NCI-H1694 (cell line): ENCODE data around the gene NME8.
"Not testable (repeated sequence)": the region's sequence is repeated elsewhere in the genome, so short reads cannot be mapped to it uniquely, and the experiment has no call there.

Experiments
- DNase-seq: peaks from one replicate; lab custom pipeline; 2025; lab: John Stamatoyannopoulos, UW

NME8 gene

GRCh38 chr7:37848297-37848696 is at the start of gene NME8:
NME8 (plus strand) TSS chr7:37848597; CDS start chr7:37850267, 1,670 bp downstream.
- DNase-seq = no peak

GRCh38 chr7:37806152-37806551 is 42.2 kb upstream of the NME8 start:
- DNase-seq = no peak

GRCh38 chr7:37812161-37812580 is 36.2 kb upstream of the NME8 start:
- DNase-seq = not testable (repeated sequence)

- peak; percentile 7 for DNase-seq
Observed at GRCh38 chr7:37815671-37816371, 32.6 kb upstream of the NME8 start.

- no peak for DNase-seq
Observed at GRCh38 chr7:37816922-37817590, 31.3 kb upstream of the NME8 start.

- no peak for DNase-seq
Observed at GRCh38 chr7:37817591-37817960, 30.8 kb upstream of the NME8 start.

GRCh38 chr7:37817996-37818720 is 30.2 kb upstream of the NME8 start:
- DNase-seq = no peak

GRCh38 chr7:37820708-37821468 is 27.5 kb upstream of the NME8 start:
- no peak for DNase-seq

- DNase-seq = no peak
Observed at GRCh38 chr7:37822946-37823345, 25.5 kb upstream of the NME8 start.

- DNase-seq = no peak
Observed at GRCh38 chr7:37823557-37823956, 24.8 kb upstream of the NME8 start.

GRCh38 chr7:37825038-37825437 is 23.4 kb upstream of the NME8 start:
- no peak for DNase-seq

GRCh38 chr7:37826825-37827224 is 21.6 kb upstream of the NME8 start:
- no peak for DNase-seq

GRCh38 chr7:37831244-37831643 is 17.2 kb upstream of the NME8 start:
- no peak for DNase-seq

- DNase-seq = peak; percentile 35
Observed at GRCh38 chr7:37832194-37832593, 16.2 kb upstream of the NME8 start.

- peak; percentile 16 for DNase-seq
Observed at GRCh38 chr7:37833107-37833817, 15.1 kb upstream of the NME8 start.

GRCh38 chr7:37833818-37834146 is 14.6 kb upstream of the NME8 start:
- DNase-seq = no peak

- DNase-seq = no peak
Observed at GRCh38 chr7:37853468-37853867, 5.1 kb downstream of the NME8 start.

GRCh38 chr7:37882086-37882485 is 33.7 kb downstream of the NME8 start:
- DNase-seq = no peak

GRCh38 chr7:37893359-37893758 is 45.0 kb downstream of the NME8 start:
- no peak for DNase-seq

- no peak for DNase-seq
Observed at GRCh38 chr7:37894671-37895070, 46.3 kb downstream of the NME8 start.

- DNase-seq = no peak
Observed at GRCh38 chr7:37899712-37900247, 51.4 kb downstream of the NME8 start.
